HT1080 (cell line): ENCODE measurements around the gene SLC8A2. TPM values are rescaled to one million over a fixed set of nuclear protein-coding genes. Genes with fewer than 3 reads are reported as not detected.
"Not testable (repeated sequence)": the region's sequence is repeated elsewhere in the genome, so short reads cannot be mapped to it uniquely, and the experiment has no call there.

Experiments used
- DNase-seq: peaks from one replicate; pipeline ENCODE4 v3.0.0-alpha.2; 2015; ENCODE audit warnings: low read depth
- total RNA-seq: library from RNA; depleted of rRNA; stranded (reverse); fragments of >200 nt; shearing (Covaris generic); gene quantifications from 2 replicates; pipeline ENCODE4 v1.2.3, GENCODE V29; 2014

Gene SLC8A2
- total RNA-seq, 1 experiment from 2014 or later, result not detected

GRCh38 chr19:47415953-47416642, 55.6 kb downstream of the SLC8A2 start:
- DNase-seq, result no peak

GRCh38 chr19:47414469-47414868, 57.2 kb downstream of the SLC8A2 start:
- DNase-seq, result peak; percentile 41

- DNase-seq, result no peak
These were observed 57.8 kb downstream of the SLC8A2 start for GRCh38 chr19:47413941-47414340.

GRCh38 chr19:47411696-47412095, 60.0 kb downstream of the SLC8A2 start:
- not testable (repeated sequence) for DNase-seq

GRCh38 chr19:47411101-47411500, 60.6 kb downstream of the SLC8A2 start:
- DNase-seq, result no peak

GRCh38 chr19:47408156-47408938, 63.3 kb downstream of the SLC8A2 start:
- no peak for DNase-seq

GRCh38 chr19:47407417-47407774, 64.3 kb downstream of the SLC8A2 start:
- no peak for DNase-seq

GRCh38 chr19:47406711-47407416, 64.8 kb downstream of the SLC8A2 start:
- no peak for DNase-seq

GRCh38 chr19:47405854-47406417, 65.8 kb downstream of the SLC8A2 start:
- no peak for DNase-seq

GRCh38 chr19:47405197-47405550, 66.5 kb downstream of the SLC8A2 start:
- no peak for DNase-seq

- DNase-seq, result no peak
These were observed 67.1 kb downstream of the SLC8A2 start for GRCh38 chr19:47404334-47405196.

- no peak for DNase-seq
These were observed 69.2 kb downstream of the SLC8A2 start for GRCh38 chr19:47402504-47402903.

GRCh38 chr19:47398707-47399597, 72.7 kb downstream of the SLC8A2 start:
- no peak for DNase-seq

- DNase-seq, result peak; percentile 64
These were observed 80.0 kb downstream of the SLC8A2 start for GRCh38 chr19:47391510-47392223.

GRCh38 chr19:47390533-47391488, 80.9 kb downstream of the SLC8A2 start:
- DNase-seq, result no peak

GRCh38 chr19:47389150-47389556, 82.5 kb downstream of the SLC8A2 start:
- DNase-seq, result no peak

GRCh38 chr19:47388721-47389120, 83.0 kb downstream of the SLC8A2 start:
- DNase-seq, result not testable (repeated sequence)

- DNase-seq, result not testable (repeated sequence)
These were observed 84.1 kb downstream of the SLC8A2 start for GRCh38 chr19:47387623-47388022.
